Testis (tissue), 3 donors: ENCODE data around the gene OSTF1. TPM values are rescaled to one million over a fixed set of nuclear protein-coding genes. Genes with fewer than 3 reads are reported as not detected.

Experiments used
- polyA plus RNA-seq: library from polyadenylated mRNA; stranded (reverse); fragments of 350-450 nt; fragmentation: Illumina TruSeq; extraction: RNeasy Lipid Tissue Mini Kit (QIAGEN cat#74804); gene quantifications from one replicate; pipeline ENCODE4 v1.2.3, GENCODE V29; 2014; ENCODE audit warnings: low read depth, low replicate concordance; ENCODE audit not compliant: insufficient read depth
- small RNA-seq, 2 donors: library from RNA; depleted of rRNA; stranded (forward); fragments of <200 nt; gene quantifications; one replicate each; pipeline ENCODE3, GENCODE V24; 2016
- total RNA-seq, 2 donors: library from RNA; depleted of rRNA; stranded (reverse); fragments of >200 nt; gene quantifications; one replicate each; pipeline ENCODE4 v1.2.3, GENCODE V29; 2016

The OSTF1 gene
- total and polyA plus RNA-seq, 3 donors from 2014 or later = 25.2 to 34.2 (median 25.6) TPM

Small RNA genes within 50 kb of the gene (small RNA-seq; reads per million reads assigned to genes)
- 0 reads per million in 2 donors for gene RF00019

Other genes starting within 250 kb of the OSTF1 start
- gene TRPM6, start 200.6 kb upstream of the OSTF1 start, total RNA-seq = 1 to 10 TPM; 4.2 to 6.7 TPM
- gene TRPM6, start 200.6 kb upstream of the OSTF1 start, polyA plus RNA-seq = 2.8 TPM
- 10 to 100 TPM in 1 of 2 donors, 1 to 10 TPM in 1; 8.9 to 14.6 TPM for gene C9orf40, start 135.6 kb upstream of the OSTF1 start, total RNA-seq
- gene C9orf40, start 135.6 kb upstream of the OSTF1 start, polyA plus RNA-seq = 21.4 TPM
- 10 to 100 TPM; 40.6 to 42.4 TPM for gene CARNMT1, start 60.2 kb upstream of the OSTF1 start, total RNA-seq
- 33.9 TPM for gene CARNMT1, start 60.2 kb upstream of the OSTF1 start, polyA plus RNA-seq
- 10 to 100 TPM; 13.8 to 22.4 TPM for gene NMRK1, start 359 bp upstream of the OSTF1 start, total RNA-seq
- gene NMRK1, start 359 bp upstream of the OSTF1 start, polyA plus RNA-seq = 21.3 TPM